ENCODE results near the gene COL23A1.

- TF ChIP-seq CTCF (IDR thresholded peaks at IDR 0.05) (no peak), EZH2 (IDR thresholded peaks at IDR 0.05; ENCODE audit: borderline replicate concordance, insufficient read depth, low read depth, low read length, poor library complexity, severe bottlenecking) (no peak)
Observed at GRCh38 chr5:178595150-178595549, 5.0 kb upstream of the COL23A1 start.

Measured in B cell (primary cell).